Measurements from ENCODE around the gene AGFG1. TPM values are rescaled to one million over a fixed set of nuclear protein-coding genes. Genes with fewer than 3 reads are reported as not detected.

Gene AGFG1
- total RNA-seq, 1 experiment from 2014 or later = 72.5 TPM

DNA sequence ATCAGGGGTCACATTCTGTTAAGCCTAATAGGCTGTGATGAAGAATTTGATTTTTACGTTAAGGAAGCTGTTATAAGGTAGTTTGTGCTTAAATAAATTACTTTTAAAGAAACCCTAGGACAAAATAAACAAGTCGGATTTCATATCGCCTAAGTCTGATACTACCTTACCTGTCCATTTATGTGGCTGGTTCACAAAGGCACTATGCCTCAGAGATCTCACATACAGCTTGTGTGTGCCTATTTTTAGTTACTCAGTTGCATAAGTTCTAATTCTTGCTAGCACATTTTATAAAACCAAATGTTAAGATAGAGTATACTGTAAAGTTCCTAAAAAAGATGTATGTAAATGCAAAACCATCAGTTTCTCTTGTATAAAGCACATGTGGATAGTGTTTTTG lies 40.0 kb downstream of the AGFG1 start:
- ChIA-PET RAD21 (ENCODE audit: low non-redundant PET in 1 of 2, low total read pairs in 2 of 2, uncharacterized antibody in 2 of 2, unreplicated experiment in 2 of 2) (no interaction called here), CTCF (no interaction called here), POLR2A (no interaction called here)
- H3K4me3 ChIP-seq (replicated peaks in 1 of 2; ENCODE audit: low read depth in 1 of 2, low read length in 2 of 2) = no peak overlapping the region
- peaks cover 5% of the 10 kb centered on the region; the same call in 1 of the 2 replicates for H4K20me1 ChIP-seq (ENCODE audit: insufficient read depth)
- TF ChIP-seq JUND (IDR thresholded peaks at IDR 0.05) (no peak), SRF (IDR thresholded peaks at IDR 0.05; ENCODE audit: low read depth) (no peak)
- TF ChIP-seq, protein P1, sequence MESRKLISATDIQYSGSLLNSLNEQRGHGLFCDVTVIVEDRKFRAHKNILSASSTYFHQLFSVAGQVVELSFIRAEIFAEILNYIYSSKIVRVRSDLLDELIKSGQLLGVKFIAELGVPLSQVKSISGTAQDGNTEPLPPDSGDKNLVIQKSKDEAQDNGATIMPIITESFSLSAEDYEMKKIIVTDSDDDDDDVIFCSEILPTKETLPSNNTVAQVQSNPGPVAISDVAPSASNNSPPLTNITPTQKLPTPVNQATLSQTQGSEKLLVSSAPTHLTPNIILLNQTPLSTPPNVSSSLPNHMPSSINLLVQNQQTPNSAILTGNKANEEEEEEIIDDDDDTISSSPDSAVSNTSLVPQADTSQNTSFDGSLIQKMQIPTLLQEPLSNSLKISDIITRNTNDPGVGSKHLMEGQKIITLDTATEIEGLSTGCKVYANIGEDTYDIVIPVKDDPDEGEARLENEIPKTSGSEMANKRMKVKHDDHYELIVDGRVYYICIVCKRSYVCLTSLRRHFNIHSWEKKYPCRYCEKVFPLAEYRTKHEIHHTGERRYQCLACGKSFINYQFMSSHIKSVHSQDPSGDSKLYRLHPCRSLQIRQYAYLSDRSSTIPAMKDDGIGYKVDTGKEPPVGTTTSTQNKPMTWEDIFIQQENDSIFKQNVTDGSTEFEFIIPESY (IDR thresholded peaks at IDR 0.05; ENCODE audit: extremely low read depth, insufficient replicate concordance, low read length) = no peak
- peaks cover 27 to 32% of the 10 kb centered on the region in 2 experiments for H3K4me1 ChIP-seq (ENCODE audit: control insufficient read depth in 1 of 2, insufficient read depth in 2 of 2, low read length in 2 of 2)
- ATAC-seq (no peak), DNase-seq (ENCODE audit: low read depth, low spot score) (no peak)
- H3K9me2 ChIP-seq (ENCODE audit: insufficient read depth) = no peaks in the 10 kb centered on the region
- no peak overlapping the region for H2AFZ ChIP-seq (ENCODE audit: low read depth, low read length, poor library complexity, severe bottlenecking)
- no peak overlapping the region for H3K4me2 ChIP-seq (ENCODE audit: low read length)
- no peak overlapping the region for H3K27ac ChIP-seq (ENCODE audit: low read depth, low read length)
- intact Hi-C loops (cut with micrococcal nuclease) = no loop called here
- H3K9me3 ChIP-seq (ENCODE audit: control insufficient read depth in 1 of 2, insufficient read depth in 1 of 2, low read depth in 1 of 2, low read length in 2 of 2) = no peaks in the 10 kb centered on the region
- H3K9ac ChIP-seq (ENCODE audit: low read length) = no peak overlapping the region
- no peaks in the 10 kb centered on the region for H3K27me3 ChIP-seq (ENCODE audit: insufficient read depth, low read length)
- H3K79me2 ChIP-seq (ENCODE audit: insufficient read depth, low read length) = peaks cover 99% of the 10 kb centered on the region
- H3K36me3 ChIP-seq (ENCODE audit: control insufficient read depth in 1 of 2, insufficient read depth in 2 of 2, low read length in 2 of 2) = no peaks in the 10 kb centered on the region
- no TSS peak for BruUV-seq (replicated peaks)

DNA sequence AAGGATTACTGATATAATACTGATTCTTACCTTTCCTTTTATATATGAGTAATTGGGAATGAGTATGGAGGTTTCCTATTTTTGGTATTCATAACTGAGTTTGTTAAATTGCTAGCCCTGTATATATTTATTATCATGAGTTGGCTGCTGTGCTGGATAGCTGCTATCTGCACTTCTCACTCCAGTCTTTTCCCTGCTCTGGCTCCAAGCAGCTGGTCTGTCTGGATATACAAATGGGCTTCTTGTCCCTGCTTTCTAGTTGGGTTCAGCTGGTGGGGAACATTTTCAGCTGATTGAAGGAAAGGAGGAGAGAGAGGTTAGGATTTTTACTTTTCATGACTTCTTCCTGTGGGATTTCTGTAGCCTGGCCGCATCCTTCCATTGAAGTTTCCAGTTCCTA lies 41.2 kb downstream of the AGFG1 start:
- CTCF ChIA-PET = no interaction called here
- no TSS peak for BruUV-seq (replicated peaks)
- Histone ChIP-seq H3K27ac (ENCODE audit: low read depth, low read length) (no peak overlapping the region), H4K20me1 (ENCODE audit: insufficient read depth) (peaks cover 10% of the 10 kb centered on the region; the same call in 1 of the 2 replicates), H3K4me1 (ENCODE audit: control insufficient read depth in 1 of 2, insufficient read depth in 2 of 2, low read length in 2 of 2) (peaks cover 20 to 30% of the 10 kb centered on the region in 2 experiments), H3K4me2 (ENCODE audit: low read length) (no peak overlapping the region), H3K9me3 (ENCODE audit: control insufficient read depth in 1 of 2, insufficient read depth in 1 of 2, low read depth in 1 of 2, low read length in 2 of 2) (no peaks in the 10 kb centered on the region), H3K4me3 (replicated peaks in 1 of 2; ENCODE audit: low read depth in 1 of 2, low read length in 2 of 2) (no peak overlapping the region), H3K9me2 (ENCODE audit: insufficient read depth) (no peaks in the 10 kb centered on the region), H3K79me2 (ENCODE audit: insufficient read depth, low read length) (peaks cover 99% of the 10 kb centered on the region), H2AFZ (ENCODE audit: low read depth, low read length, poor library complexity, severe bottlenecking) (no peak overlapping the region), H3K9ac (ENCODE audit: low read length) (no peak overlapping the region), H3K36me3 (ENCODE audit: control insufficient read depth in 1 of 2, insufficient read depth in 2 of 2, low read length in 2 of 2) (no peaks in the 10 kb centered on the region), H3K27me3 (ENCODE audit: insufficient read depth, low read length) (no peaks in the 10 kb centered on the region)
- ATAC-seq (no peak), DNase-seq (ENCODE audit: low read depth, low spot score) (no peak)
- RAD21 ChIA-PET (ENCODE audit: low non-redundant PET in 1 of 2, low total read pairs in 2 of 2, uncharacterized antibody in 2 of 2, unreplicated experiment in 2 of 2) = interaction anchor here in 1 of 2 experiments (0.6 kb wide), 1 partner anchor 138 kb away, joined by 3 read pairs; no protein-coding TSS in a partner anchor
- TF ChIP-seq SP1 (IDR thresholded peaks at IDR 0.05; ENCODE audit: low read depth) = no peak
- TF ChIP-seq, protein P2, sequence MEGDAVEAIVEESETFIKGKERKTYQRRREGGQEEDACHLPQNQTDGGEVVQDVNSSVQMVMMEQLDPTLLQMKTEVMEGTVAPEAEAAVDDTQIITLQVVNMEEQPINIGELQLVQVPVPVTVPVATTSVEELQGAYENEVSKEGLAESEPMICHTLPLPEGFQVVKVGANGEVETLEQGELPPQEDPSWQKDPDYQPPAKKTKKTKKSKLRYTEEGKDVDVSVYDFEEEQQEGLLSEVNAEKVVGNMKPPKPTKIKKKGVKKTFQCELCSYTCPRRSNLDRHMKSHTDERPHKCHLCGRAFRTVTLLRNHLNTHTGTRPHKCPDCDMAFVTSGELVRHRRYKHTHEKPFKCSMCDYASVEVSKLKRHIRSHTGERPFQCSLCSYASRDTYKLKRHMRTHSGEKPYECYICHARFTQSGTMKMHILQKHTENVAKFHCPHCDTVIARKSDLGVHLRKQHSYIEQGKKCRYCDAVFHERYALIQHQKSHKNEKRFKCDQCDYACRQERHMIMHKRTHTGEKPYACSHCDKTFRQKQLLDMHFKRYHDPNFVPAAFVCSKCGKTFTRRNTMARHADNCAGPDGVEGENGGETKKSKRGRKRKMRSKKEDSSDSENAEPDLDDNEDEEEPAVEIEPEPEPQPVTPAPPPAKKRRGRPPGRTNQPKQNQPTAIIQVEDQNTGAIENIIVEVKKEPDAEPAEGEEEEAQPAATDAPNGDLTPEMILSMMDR (IDR thresholded peaks at IDR 0.05 in 2 of 3, conservative IDR thresholded peaks at IDR 0.05 in 1 of 3; ENCODE audit: borderline replicate concordance in 1 of 3, insufficient read depth in 1 of 3, low read depth in 2 of 3, low read length in 2 of 3) = no peak
- TF ChIP-seq, protein P3, sequence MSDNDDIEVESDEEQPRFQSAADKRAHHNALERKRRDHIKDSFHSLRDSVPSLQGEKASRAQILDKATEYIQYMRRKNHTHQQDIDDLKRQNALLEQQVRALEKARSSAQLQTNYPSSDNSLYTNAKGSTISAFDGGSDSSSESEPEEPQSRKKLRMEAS (IDR thresholded peaks at IDR 0.05) = no peak
- intact Hi-C loops (cut with micrococcal nuclease) = no loop called here
- POLR2A ChIA-PET = no interaction called here

All from HCT116 (cell line).